ENCODE measurements around the gene ME1.
"Not testable (repeated sequence)": the region's sequence is repeated elsewhere in the genome, so short reads cannot be mapped to it uniquely, and the experiment has no call there.

ME1 gene

GRCh38 chr6:83256719-83257118, 174.1 kb downstream of the ME1 start:
- no CpG with 5 or more reads among the region's 3 CpGs for WGBS, 2 donors (ENCODE audit: extremely low coverage in 2 of 2, insufficient read length in 2 of 2, insufficient replicate concordance in 1 of 2)
- not testable (repeated sequence) for H3K79me1 ChIP-seq (ENCODE audit: low read depth, low read length); H3K4me2 ChIP-seq (ENCODE audit: insufficient read depth, low read length, poor library complexity, severe bottlenecking); H3K4ac ChIP-seq (ENCODE audit: low read length); H2BK5ac ChIP-seq (ENCODE audit: low read length); H2BK12ac ChIP-seq (ENCODE audit: low read length); H3K23ac ChIP-seq (ENCODE audit: low read depth, low read length, poor library complexity); DNase-seq (ENCODE audit: low spot score); H4K8ac ChIP-seq (ENCODE audit: low read depth, low read length); H2AK5ac ChIP-seq (ENCODE audit: low read depth, low read length); H2AFZ ChIP-seq (ENCODE audit: low read length); H3K14ac ChIP-seq (ENCODE audit: low read length); H4K91ac ChIP-seq (ENCODE audit: low read depth, low read length, poor library complexity); H2BK120ac ChIP-seq (ENCODE audit: low read depth, low read length); H3K4me1 ChIP-seq (ENCODE audit: control insufficient read depth in 2 of 2, insufficient read depth in 1 of 2, low read depth in 1 of 2, low read length in 2 of 2); H3K27ac ChIP-seq (replicated peaks; ENCODE audit: low read length); H2BK15ac ChIP-seq (ENCODE audit: low read length); H3K27me3 ChIP-seq (ENCODE audit: control insufficient read depth in 3 of 3, insufficient read depth in 3 of 3, low read depth in 1 of 3, low read length in 3 of 3); H3K36me3 ChIP-seq (replicated peaks in 1 of 2; ENCODE audit: control insufficient read depth in 2 of 2, insufficient read depth in 2 of 2, low read length in 2 of 2); H3K18ac ChIP-seq (ENCODE audit: low read length); H3K9me3 ChIP-seq (replicated peaks in 1 of 2; ENCODE audit: control insufficient read depth in 2 of 2, insufficient read depth in 1 of 2, low read depth in 1 of 2, low read length in 2 of 2); H3K4me3 ChIP-seq (ENCODE audit: low read length in 2 of 2); H3K9ac ChIP-seq (ENCODE audit: low read depth, low read length, poor library complexity)

GRCh38 chr6:83252719-83253118, 178.1 kb downstream of the ME1 start:
- DNase-seq (ENCODE audit: low spot score), result no peak
- Histone ChIP-seq H3K23ac (ENCODE audit: low read depth, low read length, poor library complexity) (no peak overlapping the region), H3K4me2 (ENCODE audit: insufficient read depth, low read length, poor library complexity, severe bottlenecking) (no peak overlapping the region), H2BK15ac (ENCODE audit: low read length) (no peak overlapping the region), H3K36me3 (replicated peaks in 1 of 2; ENCODE audit: control insufficient read depth in 2 of 2, insufficient read depth in 2 of 2, low read length in 2 of 2) (no peaks in the 10 kb centered on the region), H2BK12ac (ENCODE audit: low read length) (no peak overlapping the region), H3K18ac (ENCODE audit: low read length) (no peak overlapping the region), H3K79me1 (ENCODE audit: low read depth, low read length) (no peaks in the 10 kb centered on the region), H4K91ac (ENCODE audit: low read depth, low read length, poor library complexity) (no peak overlapping the region), H3K14ac (ENCODE audit: low read length) (no peak overlapping the region), H3K27ac (replicated peaks; ENCODE audit: low read length) (no peak overlapping the region), H3K4ac (ENCODE audit: low read length) (no peak overlapping the region), H2BK120ac (ENCODE audit: low read depth, low read length) (no peak overlapping the region), H2BK5ac (ENCODE audit: low read length) (no peak overlapping the region), H3K27me3 (ENCODE audit: control insufficient read depth in 3 of 3, insufficient read depth in 3 of 3, low read depth in 1 of 3, low read length in 3 of 3) (no peaks in the 10 kb centered on the region), H2AK5ac (ENCODE audit: low read depth, low read length) (no peak overlapping the region), H3K4me1 (ENCODE audit: control insufficient read depth in 2 of 2, insufficient read depth in 1 of 2, low read depth in 1 of 2, low read length in 2 of 2) (no peaks in the 10 kb centered on the region), H4K8ac (ENCODE audit: low read depth, low read length) (no peak overlapping the region), H3K4me3 (ENCODE audit: low read length in 2 of 2) (no peak overlapping the region), H2AFZ (ENCODE audit: low read length) (no peak overlapping the region), H3K9ac (ENCODE audit: low read depth, low read length, poor library complexity) (no peak overlapping the region), H3K9me3 (replicated peaks in 1 of 2; ENCODE audit: control insufficient read depth in 2 of 2, insufficient read depth in 1 of 2, low read depth in 1 of 2, low read length in 2 of 2) (no peaks in the 10 kb centered on the region)
- WGBS, 2 donors (ENCODE audit: extremely low coverage in 2 of 2, insufficient read length in 2 of 2, insufficient replicate concordance in 1 of 2), result no CpG with 5 or more reads among the region's 1 CpG

- DNase-seq (ENCODE audit: low spot score), result no peak
- Histone ChIP-seq H3K9ac (ENCODE audit: low read depth, low read length, poor library complexity) (no peak overlapping the region), H2BK15ac (ENCODE audit: low read length) (no peak overlapping the region), H4K91ac (ENCODE audit: low read depth, low read length, poor library complexity) (no peak overlapping the region), H3K27me3 (ENCODE audit: control insufficient read depth in 3 of 3, insufficient read depth in 3 of 3, low read depth in 1 of 3, low read length in 3 of 3) (no peaks in the 10 kb centered on the region), H3K4me3 (ENCODE audit: low read length in 2 of 2) (no peak overlapping the region), H4K8ac (ENCODE audit: low read depth, low read length) (no peak overlapping the region), H2AK5ac (ENCODE audit: low read depth, low read length) (no peak overlapping the region), H2BK5ac (ENCODE audit: low read length) (no peak overlapping the region), H3K23ac (ENCODE audit: low read depth, low read length, poor library complexity) (no peak overlapping the region), H3K9me3 (replicated peaks in 1 of 2; ENCODE audit: control insufficient read depth in 2 of 2, insufficient read depth in 1 of 2, low read depth in 1 of 2, low read length in 2 of 2) (no peaks in the 10 kb centered on the region), H3K79me1 (ENCODE audit: low read depth, low read length) (no peaks in the 10 kb centered on the region), H3K4ac (ENCODE audit: low read length) (no peak overlapping the region), H3K27ac (replicated peaks; ENCODE audit: low read length) (no peak overlapping the region), H2BK120ac (ENCODE audit: low read depth, low read length) (no peak overlapping the region), H3K36me3 (replicated peaks in 1 of 2; ENCODE audit: control insufficient read depth in 2 of 2, insufficient read depth in 2 of 2, low read length in 2 of 2) (no peaks in the 10 kb centered on the region), H3K4me1 (ENCODE audit: control insufficient read depth in 2 of 2, insufficient read depth in 1 of 2, low read depth in 1 of 2, low read length in 2 of 2) (no peaks in the 10 kb centered on the region), H2AFZ (ENCODE audit: low read length) (no peak overlapping the region), H3K4me2 (ENCODE audit: insufficient read depth, low read length, poor library complexity, severe bottlenecking) (no peak overlapping the region), H3K18ac (ENCODE audit: low read length) (no peak overlapping the region), H2BK12ac (ENCODE audit: low read length) (no peak overlapping the region), H3K14ac (ENCODE audit: low read length) (no peak overlapping the region)
Measured at GRCh38 chr6:83250235-83250634, 180.6 kb downstream of the ME1 start.

GRCh38 chr6:83247471-83247870, 183.4 kb downstream of the ME1 start:
- H2AFZ ChIP-seq (ENCODE audit: low read length), result no peak overlapping the region
- no peak overlapping the region for H3K4me2 ChIP-seq (ENCODE audit: insufficient read depth, low read length, poor library complexity, severe bottlenecking)
- H3K27ac ChIP-seq (replicated peaks; ENCODE audit: low read length), result no peak overlapping the region
- H2BK120ac ChIP-seq (ENCODE audit: low read depth, low read length), result no peak overlapping the region
- no peak overlapping the region for H4K91ac ChIP-seq (ENCODE audit: low read depth, low read length, poor library complexity)
- no peak overlapping the region for H2BK12ac ChIP-seq (ENCODE audit: low read length)
- no CpG with 5 or more reads among the region's 3 CpGs for WGBS, 2 donors (ENCODE audit: extremely low coverage in 2 of 2, insufficient read length in 2 of 2, insufficient replicate concordance in 1 of 2)
- H3K9me3 ChIP-seq (replicated peaks in 1 of 2; ENCODE audit: control insufficient read depth in 2 of 2, insufficient read depth in 1 of 2, low read depth in 1 of 2, low read length in 2 of 2), result no peaks in the 10 kb centered on the region
- H3K79me1 ChIP-seq (ENCODE audit: low read depth, low read length), result no peaks in the 10 kb centered on the region
- H3K36me3 ChIP-seq (replicated peaks in 1 of 2; ENCODE audit: control insufficient read depth in 2 of 2, insufficient read depth in 2 of 2, low read length in 2 of 2), result no peaks in the 10 kb centered on the region
- H3K18ac ChIP-seq (ENCODE audit: low read length), result no peak overlapping the region
- H2BK15ac ChIP-seq (ENCODE audit: low read length), result no peak overlapping the region
- no peak overlapping the region for H3K23ac ChIP-seq (ENCODE audit: low read depth, low read length, poor library complexity)
- H3K14ac ChIP-seq (ENCODE audit: low read length), result no peak overlapping the region
- no peaks in the 10 kb centered on the region for H3K4me1 ChIP-seq (ENCODE audit: control insufficient read depth in 2 of 2, insufficient read depth in 1 of 2, low read depth in 1 of 2, low read length in 2 of 2)
- no peak overlapping the region for H2AK5ac ChIP-seq (ENCODE audit: low read depth, low read length)
- H3K4me3 ChIP-seq (ENCODE audit: low read length in 2 of 2), result no peak overlapping the region
- no peak overlapping the region for H4K8ac ChIP-seq (ENCODE audit: low read depth, low read length)
- H2BK5ac ChIP-seq (ENCODE audit: low read length), result no peak overlapping the region
- no peak overlapping the region for H3K9ac ChIP-seq (ENCODE audit: low read depth, low read length, poor library complexity)
- no peak for DNase-seq (ENCODE audit: low spot score)
- H3K4ac ChIP-seq (ENCODE audit: low read length), result no peak overlapping the region
- no peaks in the 10 kb centered on the region for H3K27me3 ChIP-seq (ENCODE audit: control insufficient read depth in 3 of 3, insufficient read depth in 3 of 3, low read depth in 1 of 3, low read length in 3 of 3)

Measured in neuronal stem cell (in vitro differentiated cells).